Endothelial cell of umbilical vein (primary cell): ENCODE results near the gene NFKB1. TPM values are rescaled to one million over a fixed set of nuclear protein-coding genes. Genes with fewer than 3 reads are reported as not detected.

ENCODE experiments used
- BruUV-seq: library from RNA; stranded (reverse); fragments of 400-500 nt; replicated peaks from 2 replicates; lab custom pipeline; 2021; lab: Mats Ljungman, UMichigan
- CTCF ChIA-PET: fragments of 300-600, 350-600 bp; sonication (Branson Sonifier 250); formaldehyde crosslinking; loops from one replicate; lab custom pipeline; 2021; ENCODE audit warnings: antibody characterized with exemption, inconsistent platforms; lab: Charles Lee
- POLR2A ChIA-PET: fragments of 300-600, 350-600 bp; sonication (Branson Sonifier 250); formaldehyde crosslinking; loops from one replicate; lab custom pipeline; 2021; ENCODE audit warnings: antibody characterized with exemption, inconsistent platforms; lab: Charles Lee
- DNase-seq: peaks from one replicate; pipeline ENCODE4 v3.0.0-alpha.2; 2011; ENCODE audit warnings: low read depth, low spot score
- FAIRE-seq: peaks from 2 replicates; lab custom pipeline; 2011; peaks lifted over from hg19 to GRCh38; lab: Jason Lieb, UNC
- H2AFZ ChIP-seq: 2 replicates; pipeline ENCODE4 v1.6.0; 2012; ENCODE audit warnings: low read depth, low read length, control low read depth, inconsistent platforms
- H3K27ac ChIP-seq: 2 replicates; pipeline ENCODE4 v1.5.1; 2011; ENCODE audit warnings: low read depth, mild to moderate bottlenecking, control low read depth, low read length, moderate library complexity; ENCODE audit not compliant: insufficient read depth
- H3K27me3 ChIP-seq, 2 experiments: 2 replicates each; pipeline versions ENCODE4 v1.6.0 to v1.6.1; 2011; ENCODE audit warnings: low read length in 2 of 2, mixed read lengths in 1 of 2; ENCODE audit not compliant: control insufficient read depth in 2 of 2, insufficient read depth in 2 of 2
- H3K36me3 ChIP-seq, 2 experiments: 2 replicates in 1 of 2; 3 replicates in 1 of 2; pipeline ENCODE4 v1.5.1; 2011; ENCODE audit warnings: low read length in 2 of 2, mild to moderate bottlenecking in 1 of 2, moderate library complexity in 1 of 2; ENCODE audit not compliant: control insufficient read depth in 2 of 2, insufficient read depth in 2 of 2; ENCODE audit errors: extremely low read depth in 1 of 2
- H3K4me1 ChIP-seq: 3 replicates; pipeline ENCODE4 v1.5.1; 2011; ENCODE audit warnings: mild to moderate bottlenecking, low read length; ENCODE audit not compliant: control insufficient read depth, insufficient read depth; ENCODE audit errors: extremely low read depth
- H3K4me2 ChIP-seq: 2 replicates; pipeline ENCODE4 v1.6.1; 2011; ENCODE audit warnings: low read length, control low read depth, mixed read lengths; ENCODE audit not compliant: insufficient read depth
- H3K4me3 ChIP-seq, 3 experiments: fragments of 200-600 bp in 1 of 3; sonication (generic), shearing (Covaris generic) in 1 of 3; replicated peaks in 1 of 3; 2 replicates each; pipeline ENCODE4 v1.5.1; 2011 to 2016; ENCODE audit warnings: control low read depth in 3 of 3, low read length in 3 of 3, mild to moderate bottlenecking in 2 of 3, inconsistent platforms in 1 of 3, low read depth in 1 of 3, moderate library complexity in 1 of 3; ENCODE audit not compliant: insufficient read depth in 1 of 3
- H3K79me2 ChIP-seq: 2 replicates; pipeline ENCODE4 v1.6.0; 2012; ENCODE audit warnings: low read length, inconsistent platforms; ENCODE audit not compliant: control insufficient read depth, insufficient read depth
- H3K9ac ChIP-seq: replicated peaks from 2 replicates; pipeline ENCODE3; 2011; ENCODE audit warnings: low read length, control low read depth; ENCODE audit not compliant: insufficient read depth; ENCODE audit errors: extremely low read depth
- H3K9me1 ChIP-seq: replicated peaks from 3 replicates; pipeline ENCODE4 v1.6.0; 2011; ENCODE audit warnings: mild to moderate bottlenecking, low read length; ENCODE audit not compliant: control insufficient read depth, insufficient read depth; ENCODE audit errors: extremely low read depth
- H3K9me3 ChIP-seq: replicated peaks from 2 replicates; pipeline ENCODE4 v1.5.1; 2012; ENCODE audit warnings: low read length, inconsistent platforms; ENCODE audit not compliant: control insufficient read depth, insufficient read depth
- H4K20me1 ChIP-seq: replicated peaks from 2 replicates; pipeline ENCODE3; 2011; ENCODE audit warnings: mild to moderate bottlenecking, low read length; ENCODE audit not compliant: control insufficient read depth, insufficient read depth; ENCODE audit errors: extremely low read depth
- EZH2 ChIP-seq: IDR thresholded peaks from 2 replicates; pipeline ENCODE4 v1.6.1; 2012; ENCODE audit warnings: borderline replicate concordance, low read depth, mild to moderate bottlenecking, moderate library complexity, low read length, inconsistent platforms; ENCODE audit not compliant: severe bottlenecking
- FOS ChIP-seq: IDR thresholded peaks from 2 replicates; pipeline ENCODE4 v1.6.1; 2011; ENCODE audit warnings: mild to moderate bottlenecking, low read length, moderate library complexity, borderline replicate concordance; ENCODE audit not compliant: insufficient read depth
- GATA2 ChIP-seq: IDR thresholded peaks from 2 replicates; pipeline ENCODE4 v1.7.0; 2011; ENCODE audit warnings: low read depth, mild to moderate bottlenecking, moderate library complexity, mixed read lengths, low read length; ENCODE audit not compliant: insufficient read length, insufficient read depth
- JUN ChIP-seq: IDR thresholded peaks from 2 replicates; pipeline ENCODE4 v1.6.1; 2011; ENCODE audit warnings: borderline replicate concordance, low read depth; ENCODE audit not compliant: insufficient read length, insufficient read depth
- MYC ChIP-seq: IDR thresholded peaks from one replicate; pipeline ENCODE4 v1.6.1; 2011; ENCODE audit warnings: mild to moderate bottlenecking, low read depth, low read length
- POLR2A ChIP-seq: IDR thresholded peaks from 2 replicates; pipeline ENCODE4 v1.6.1; 2012; ENCODE audit warnings: low read depth, mild to moderate bottlenecking, control low read depth, low read length
- POLR2AphosphoS5 ChIP-seq: IDR thresholded peaks from 2 replicates; pipeline ENCODE4 v1.6.1; 2012; ENCODE audit warnings: low read depth, mild to moderate bottlenecking, control low read depth, low read length, moderate library complexity; ENCODE audit not compliant: insufficient read depth
- dilution Hi-C: fragments of 300-500 bp; cut with MboI; formaldehyde crosslinking; loops from one replicate; pipeline ENCODE4 v1.15.0; 2019; ENCODE audit warnings: low sequenced_read_pairs; ENCODE audit not compliant: extremely low pct_ligation_motif_present
- intact Hi-C: fragments of 100-400 bp; cut with micrococcal nuclease; formaldehyde crosslinking; loops from one replicate; pipeline ENCODE4 v1.10.0; 2022
- polyA plus RNA-seq, 4 experiments: library from polyadenylated mRNA; depleted of rRNA in 3 of 4; stranded (reverse) in 3 of 4; unstranded in 1 of 4; fragments of >200 nt; gene quantifications; 2 replicates each; pipeline versions ENCODE4 v1.2.1 to v1.2.3, GENCODE V29; 2011 to 2012; ENCODE audit warnings: missing spikeins in 1 of 4
- total RNA-seq: library from RNA; stranded (reverse); gene quantifications from 2 replicates; pipeline ENCODE4 v1.2.3, GENCODE V29; 2021
- TF ChIP-seq, protein P1 (sequence below), 2 donors: IDR thresholded peaks; 1 replicate in 1 of 2; 2 replicates in 1 of 2; pipeline ENCODE4 v1.5.1; 2011; ENCODE audit warnings: low read length in 2 of 2, mild to moderate bottlenecking in 2 of 2, moderate library complexity in 2 of 2, control low read depth in 1 of 2, inconsistent platforms in 1 of 2, low read depth in 1 of 2; ENCODE audit not compliant: insufficient read depth in 1 of 2; ENCODE audit errors: extremely low read depth in 1 of 2
- TF ChIP-seq, protein P2 (sequence below): IDR thresholded peaks from 2 replicates; pipeline ENCODE4 v1.6.1; 2011; ENCODE audit not compliant: insufficient read depth, insufficient read length

The NFKB1 gene
- total and polyA plus RNA-seq, 2 donors (not counting 3 experiments of a cell fraction or from before 2014, with no cell fraction given), result 21.3 to 41.4 TPM

GRCh38 chr4:102563000-102563399, 61.8 kb downstream of the NFKB1 start:
- DNase-seq, result no peak

More at GRCh38 chr4:102563000-102563399, 61.8 kb downstream of the NFKB1 start:
- Histone ChIP-seq H3K9me3 (no peaks in the 10 kb centered on the region), H2AFZ (no peak overlapping the region), H3K27me3 (no peaks in the 10 kb centered on the region), H3K4me3 (no peak overlapping the region), H3K79me2 (peaks cover 3% of the 10 kb centered on the region), H3K36me3 (peaks cover 2 to 4% of the 10 kb centered on the region in 2 experiments), H3K9ac (no peak overlapping the region), H3K9me1 (no peaks in the 10 kb centered on the region), H3K27ac (no peak overlapping the region), H3K4me2 (no peak overlapping the region), H3K4me1 (no peaks in the 10 kb centered on the region), H4K20me1 (no peaks in the 10 kb centered on the region)
- dilution Hi-C loops (no loop called here), intact Hi-C loops (no loop called here)
- CTCF ChIA-PET, result no interaction called here
- TF ChIP-seq GATA2 (no peak), EZH2 (no peak), JUN (no peak), POLR2A (no peak), POLR2AphosphoS5 (no peak), MYC (no peak), FOS (no peak)
- TF ChIP-seq, protein P1, sequence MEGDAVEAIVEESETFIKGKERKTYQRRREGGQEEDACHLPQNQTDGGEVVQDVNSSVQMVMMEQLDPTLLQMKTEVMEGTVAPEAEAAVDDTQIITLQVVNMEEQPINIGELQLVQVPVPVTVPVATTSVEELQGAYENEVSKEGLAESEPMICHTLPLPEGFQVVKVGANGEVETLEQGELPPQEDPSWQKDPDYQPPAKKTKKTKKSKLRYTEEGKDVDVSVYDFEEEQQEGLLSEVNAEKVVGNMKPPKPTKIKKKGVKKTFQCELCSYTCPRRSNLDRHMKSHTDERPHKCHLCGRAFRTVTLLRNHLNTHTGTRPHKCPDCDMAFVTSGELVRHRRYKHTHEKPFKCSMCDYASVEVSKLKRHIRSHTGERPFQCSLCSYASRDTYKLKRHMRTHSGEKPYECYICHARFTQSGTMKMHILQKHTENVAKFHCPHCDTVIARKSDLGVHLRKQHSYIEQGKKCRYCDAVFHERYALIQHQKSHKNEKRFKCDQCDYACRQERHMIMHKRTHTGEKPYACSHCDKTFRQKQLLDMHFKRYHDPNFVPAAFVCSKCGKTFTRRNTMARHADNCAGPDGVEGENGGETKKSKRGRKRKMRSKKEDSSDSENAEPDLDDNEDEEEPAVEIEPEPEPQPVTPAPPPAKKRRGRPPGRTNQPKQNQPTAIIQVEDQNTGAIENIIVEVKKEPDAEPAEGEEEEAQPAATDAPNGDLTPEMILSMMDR (IDR thresholded peaks at IDR 0.05; ENCODE audit: extremely low read depth in 1 of 2, insufficient read depth in 1 of 2, low read depth in 1 of 2, low read length in 2 of 2), result no peak
- TF ChIP-seq, protein P2, sequence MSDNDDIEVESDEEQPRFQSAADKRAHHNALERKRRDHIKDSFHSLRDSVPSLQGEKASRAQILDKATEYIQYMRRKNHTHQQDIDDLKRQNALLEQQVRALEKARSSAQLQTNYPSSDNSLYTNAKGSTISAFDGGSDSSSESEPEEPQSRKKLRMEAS, result no peak
- POLR2A ChIA-PET, result no interaction called here
- no peak for FAIRE-seq
- BruUV-seq, result no TSS peak
